GM23338 (cell line): Measurements from ENCODE around the gene SCN2A. TPM values are rescaled to one million over a fixed set of nuclear protein-coding genes. Genes with fewer than 3 reads are reported as not detected.

Experiments
- ATAC-seq: fragments of 200-7000 bp; cut with Tn5 transposase; 3 replicates; pipeline ENCODE4 v1.9.1; 2020
- DNase-seq: peaks from one replicate; pipeline ENCODE4 v3.0.0-alpha.2; 2015; ENCODE audit warnings: low spot score
- H2AFZ ChIP-seq: fragments of 200-600 bp; sonication (generic); 2 replicates; pipeline ENCODE4 v1.8.0; 2016; ENCODE audit warnings: antibody characterized with exemption, mild to moderate bottlenecking, moderate library complexity
- H3F3A ChIP-seq: fragments of 200-600 bp; sonication (generic); replicated peaks from 2 replicates; pipeline ENCODE4 v1.8.0; 2017; ENCODE audit warnings: antibody characterized with exemption, mixed run types, low read depth
- H3K27ac ChIP-seq: fragments of 200-600 bp; sonication (generic); 2 replicates; pipeline ENCODE4 v1.6.1; 2016; ENCODE audit warnings: low read depth
- H3K27me3 ChIP-seq: fragments of 200-600 bp; sonication (generic); 2 replicates; pipeline ENCODE4 v1.8.0; 2016; ENCODE audit warnings: mild to moderate bottlenecking, mixed run types, moderate library complexity; ENCODE audit not compliant: insufficient read depth
- H3K36me3 ChIP-seq: fragments of 200-600 bp; sonication (generic); 2 replicates; pipeline ENCODE4 v1.8.0; 2016; ENCODE audit warnings: mild to moderate bottlenecking; ENCODE audit not compliant: insufficient read depth
- H3K4me1 ChIP-seq: fragments of 200-600 bp; sonication (generic); 2 replicates; pipeline ENCODE4 v1.8.0; 2016; ENCODE audit warnings: mild to moderate bottlenecking, moderate library complexity; ENCODE audit not compliant: insufficient read depth
- H3K4me2 ChIP-seq: fragments of 200-600 bp; sonication (generic); 2 replicates; pipeline ENCODE4 v1.7.1; 2017; ENCODE audit warnings: mixed run types
- H3K4me3 ChIP-seq: fragments of 200-600 bp; sonication (generic); 2 replicates; pipeline ENCODE4 v1.6.1; 2016; ENCODE audit warnings: mixed run types
- H3K79me2 ChIP-seq: fragments of 200-600 bp; sonication (generic); replicated peaks from 2 replicates; pipeline ENCODE4 v1.8.0; 2017; ENCODE audit warnings: mild to moderate bottlenecking; ENCODE audit not compliant: insufficient read depth
- H3K9me2 ChIP-seq: fragments of 200-600 bp; sonication (generic); 2 replicates; pipeline ENCODE4 v1.8.0; 2017; ENCODE audit not compliant: insufficient read depth
- H4K20me1 ChIP-seq: fragments of 200-600 bp; sonication (generic); replicated peaks from 2 replicates; pipeline ENCODE4 v1.8.0; 2017; ENCODE audit warnings: mild to moderate bottlenecking; ENCODE audit not compliant: insufficient read depth
- H3K27ac Mint-ChIP-seq: 2 replicates; pipeline ENCODE4 v1.8.0; 2020; ENCODE audit warnings: inconsistent platforms, mild to moderate bottlenecking, moderate library complexity, mixed read lengths
- H3K27me3 Mint-ChIP-seq: 3 replicates; pipeline ENCODE4 v1.8.0; 2022; ENCODE audit warnings: low read depth, mild to moderate bottlenecking, moderate library complexity, mixed read lengths, inconsistent platforms; ENCODE audit not compliant: insufficient read depth, poor library complexity
- H3K36me3 Mint-ChIP-seq: 3 replicates; pipeline ENCODE4 v1.8.0; 2021; ENCODE audit warnings: low read depth, mild to moderate bottlenecking, inconsistent platforms, moderate library complexity, mixed read lengths
- H3K4me1 Mint-ChIP-seq: 3 replicates; pipeline ENCODE4 v1.8.0; 2020; ENCODE audit warnings: mild to moderate bottlenecking, inconsistent platforms, mixed read lengths
- H3K4me3 Mint-ChIP-seq: 3 replicates; pipeline ENCODE4 v1.8.0; 2021; ENCODE audit warnings: moderate library complexity, mild to moderate bottlenecking, inconsistent platforms, mixed read lengths
- H3K9me3 Mint-ChIP-seq: 3 replicates; pipeline ENCODE4 v1.8.0; 2020; ENCODE audit warnings: moderate library complexity, mild to moderate bottlenecking, inconsistent platforms, mixed read lengths
- CREB1 ChIP-seq: fragments of 250-450 bp; sonication (Bioruptor Pico); IDR thresholded peaks from 2 replicates; pipeline ENCODE4 v1.5.0; 2020; ENCODE audit warnings: low read depth, mild to moderate bottlenecking, moderate library complexity
- CTCF ChIP-seq, 2 experiments: fragments of 200-600 bp in 1 of 2; sonication (generic) in 1 of 2; conservative IDR thresholded peaks; 2 replicates each; pipeline versions ENCODE4 v1.5.1 to v1.6.1; 2016 to 2017; ENCODE audit warnings: antibody characterized with exemption in 2 of 2, low read depth in 2 of 2, mild to moderate bottlenecking in 2 of 2, moderate library complexity in 1 of 2
- ETS1 ChIP-seq: IDR thresholded peaks from 2 replicates; pipeline ENCODE4 v1.6.1; 2016; ENCODE audit warnings: antibody characterized with exemption
- EZH2 ChIP-seq: fragments of 200-600 bp; sonication (generic); IDR thresholded peaks from one replicate; pipeline ENCODE4 v1.8.0; 2017; ENCODE audit warnings: antibody characterized with exemption, mild to moderate bottlenecking, low read depth; ENCODE audit not compliant: unreplicated experiment
- EZH2phosphoT487 ChIP-seq: fragments of 200-600 bp; sonication (generic); IDR thresholded peaks from one replicate; pipeline ENCODE4 v1.8.1; 2018; ENCODE audit warnings: antibody characterized with exemption; ENCODE audit not compliant: unreplicated experiment
- JUNB ChIP-seq: IDR thresholded peaks from one replicate; pipeline ENCODE4 v1.6.1; 2016; ENCODE audit warnings: antibody characterized with exemption; ENCODE audit not compliant: unreplicated experiment
- NANOG ChIP-seq: IDR thresholded peaks from 2 replicates; pipeline ENCODE4 v1.6.1; 2016; ENCODE audit warnings: antibody characterized with exemption, borderline replicate concordance
- POLR2AphosphoS5 ChIP-seq: IDR thresholded peaks from 2 replicates; pipeline ENCODE4 v1.6.1; 2016; ENCODE audit warnings: antibody characterized with exemption, low read depth
- REST ChIP-seq: IDR thresholded peaks from one replicate; pipeline ENCODE4 v1.6.1; 2018; ENCODE audit warnings: antibody characterized with exemption; ENCODE audit not compliant: unreplicated experiment
- STAT1 ChIP-seq: IDR thresholded peaks from one replicate; pipeline ENCODE4 v1.6.1; 2016; ENCODE audit warnings: antibody characterized with exemption; ENCODE audit not compliant: unreplicated experiment
- ZNF114 ChIP-seq: fragments of 250-450 bp; sonication (Bioruptor Pico); IDR thresholded peaks from 2 replicates; pipeline ENCODE4 v1.5.0; 2020; ENCODE audit warnings: mild to moderate bottlenecking, moderate library complexity
- ZNF331 ChIP-seq: fragments of 250-450 bp; sonication (Bioruptor Pico); IDR thresholded peaks from 2 replicates; pipeline ENCODE4 v1.5.0; 2020; ENCODE audit warnings: low read depth, mild to moderate bottlenecking, moderate library complexity
- ZNF462 ChIP-seq: fragments of 250-450 bp; sonication (Bioruptor Pico); IDR thresholded peaks from 2 replicates; pipeline ENCODE4 v1.5.0; 2020; ENCODE audit warnings: mild to moderate bottlenecking, moderate library complexity
- polyA plus RNA-seq: library from polyadenylated mRNA; unstranded; fragments of >200 nt; fragmentation: Nextera tagmentation; extraction: Ambion mirVana; gene quantifications from 2 replicates; pipeline ENCODE4 v1.2.1, GENCODE V29; 2016
- total RNA-seq: library from RNA; depleted of rRNA; stranded (reverse); fragments of >200 nt; shearing (Covaris generic); gene quantifications from 2 replicates; pipeline ENCODE4 v1.2.3, GENCODE V29; 2014

Gene SCN2A
- total and polyA plus RNA-seq, 2 experiments from 2014 or later: 0.45 to 0.52 TPM

GRCh38 chr2:165240916-165241315 is 1.7 kb downstream of the SCN2A start:
- Histone ChIP-seq H3K79me2 (no peaks in the 10 kb centered on the region), H3F3A (no peaks in the 10 kb centered on the region), H3K4me1 (no peaks in the 10 kb centered on the region), H3K36me3 (no peaks in the 10 kb centered on the region), H3K9me2 (no peaks in the 10 kb centered on the region), H3K27me3 (no peaks in the 10 kb centered on the region), H4K20me1 (no peaks in the 10 kb centered on the region), H3K4me2 (no peak overlapping the region), H3K4me3 (no peak overlapping the region), H2AFZ (no peak overlapping the region), H3K27ac (no peak overlapping the region)
- Mint-ChIP-seq H3K27ac (no peak overlapping the region), H3K36me3 (no peaks in the 10 kb centered on the region), H3K27me3 (no peaks in the 10 kb centered on the region), H3K9me3 (no peaks in the 10 kb centered on the region), H3K4me1 (no peaks in the 10 kb centered on the region), H3K4me3 (no peak overlapping the region)
- no peak for TF ChIP-seq NANOG
- no peak for TF ChIP-seq EZH2phosphoT487
- TF ChIP-seq STAT1: no peak
- no peak for TF ChIP-seq ZNF462 (CRISPR knock-in tag)
- no peak for TF ChIP-seq CTCF (conservative IDR thresholded peaks at IDR 0.05; ENCODE audit: low read depth in 2 of 2)
- TF ChIP-seq EZH2: no peak
- no peak for TF ChIP-seq JUNB
- no peak for TF ChIP-seq ZNF114 (CRISPR knock-in tag)
- no peak for TF ChIP-seq CREB1 (CRISPR knock-in tag)
- TF ChIP-seq ZNF331 (CRISPR knock-in tag): no peak
- TF ChIP-seq REST: no peak
- no peak for TF ChIP-seq POLR2AphosphoS5
- TF ChIP-seq ETS1: no peak
- ATAC-seq: no peak
- DNase-seq: no peak
